Endothelial cell of umbilical vein (primary cell): ENCODE data around the gene ATP8B3.

Source experiments
- EZH2 ChIP-seq: IDR thresholded peaks from 2 replicates; pipeline ENCODE4 v1.6.1; 2012; ENCODE audit warnings: borderline replicate concordance, low read depth, mild to moderate bottlenecking, moderate library complexity, low read length, inconsistent platforms; ENCODE audit not compliant: severe bottlenecking
- FOS ChIP-seq: IDR thresholded peaks from 2 replicates; pipeline ENCODE4 v1.6.1; 2011; ENCODE audit warnings: mild to moderate bottlenecking, low read length, moderate library complexity, borderline replicate concordance; ENCODE audit not compliant: insufficient read depth
- GATA2 ChIP-seq: IDR thresholded peaks from 2 replicates; pipeline ENCODE4 v1.7.0; 2011; ENCODE audit warnings: low read depth, mild to moderate bottlenecking, moderate library complexity, mixed read lengths, low read length; ENCODE audit not compliant: insufficient read length, insufficient read depth
- JUN ChIP-seq: IDR thresholded peaks from 2 replicates; pipeline ENCODE4 v1.6.1; 2011; ENCODE audit warnings: borderline replicate concordance, low read depth; ENCODE audit not compliant: insufficient read length, insufficient read depth
- MYC ChIP-seq: IDR thresholded peaks from one replicate; pipeline ENCODE4 v1.6.1; 2011; ENCODE audit warnings: mild to moderate bottlenecking, low read depth, low read length
- POLR2A ChIP-seq: IDR thresholded peaks from 2 replicates; pipeline ENCODE4 v1.6.1; 2012; ENCODE audit warnings: low read depth, mild to moderate bottlenecking, control low read depth, low read length
- POLR2AphosphoS5 ChIP-seq: IDR thresholded peaks from 2 replicates; pipeline ENCODE4 v1.6.1; 2012; ENCODE audit warnings: low read depth, mild to moderate bottlenecking, control low read depth, low read length, moderate library complexity; ENCODE audit not compliant: insufficient read depth
- TF ChIP-seq, protein P1 (sequence below), 2 donors: IDR thresholded peaks; 1 replicate in 1 of 2; 2 replicates in 1 of 2; pipeline ENCODE4 v1.5.1; 2011; ENCODE audit warnings: low read length in 2 of 2, mild to moderate bottlenecking in 2 of 2, moderate library complexity in 2 of 2, control low read depth in 1 of 2, inconsistent platforms in 1 of 2, low read depth in 1 of 2; ENCODE audit not compliant: insufficient read depth in 1 of 2; ENCODE audit errors: extremely low read depth in 1 of 2
- TF ChIP-seq, protein P2 (sequence below): IDR thresholded peaks from 2 replicates; pipeline ENCODE4 v1.6.1; 2011; ENCODE audit not compliant: insufficient read depth, insufficient read length

DNA sequence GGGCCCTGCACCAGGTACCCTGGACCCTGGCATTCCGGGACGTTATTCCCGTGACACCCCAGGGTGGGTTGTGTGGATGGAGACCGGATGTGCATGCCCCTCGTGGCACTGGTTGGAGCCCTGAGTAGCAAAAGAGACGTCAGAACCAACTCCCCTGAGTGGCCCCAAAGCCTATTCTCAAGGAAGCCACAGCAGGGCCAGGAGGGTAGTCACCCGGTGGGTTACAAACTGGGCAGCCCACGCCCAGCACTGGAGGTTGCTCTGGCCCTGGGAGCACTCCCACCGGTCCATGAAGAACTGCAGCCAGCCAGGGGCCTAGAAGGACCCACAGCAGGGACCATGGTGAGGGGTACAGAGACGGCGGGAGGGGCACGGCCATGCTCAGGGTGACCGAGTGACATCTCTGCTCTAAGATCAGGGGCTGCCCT lies 43.8 kb upstream of the ATP8B3 start:
- TF ChIP-seq FOS (no peak), POLR2A (no peak), EZH2 (no peak), JUN (no peak), POLR2AphosphoS5 (no peak), MYC (no peak), GATA2 (no peak)
- TF ChIP-seq, protein P1, sequence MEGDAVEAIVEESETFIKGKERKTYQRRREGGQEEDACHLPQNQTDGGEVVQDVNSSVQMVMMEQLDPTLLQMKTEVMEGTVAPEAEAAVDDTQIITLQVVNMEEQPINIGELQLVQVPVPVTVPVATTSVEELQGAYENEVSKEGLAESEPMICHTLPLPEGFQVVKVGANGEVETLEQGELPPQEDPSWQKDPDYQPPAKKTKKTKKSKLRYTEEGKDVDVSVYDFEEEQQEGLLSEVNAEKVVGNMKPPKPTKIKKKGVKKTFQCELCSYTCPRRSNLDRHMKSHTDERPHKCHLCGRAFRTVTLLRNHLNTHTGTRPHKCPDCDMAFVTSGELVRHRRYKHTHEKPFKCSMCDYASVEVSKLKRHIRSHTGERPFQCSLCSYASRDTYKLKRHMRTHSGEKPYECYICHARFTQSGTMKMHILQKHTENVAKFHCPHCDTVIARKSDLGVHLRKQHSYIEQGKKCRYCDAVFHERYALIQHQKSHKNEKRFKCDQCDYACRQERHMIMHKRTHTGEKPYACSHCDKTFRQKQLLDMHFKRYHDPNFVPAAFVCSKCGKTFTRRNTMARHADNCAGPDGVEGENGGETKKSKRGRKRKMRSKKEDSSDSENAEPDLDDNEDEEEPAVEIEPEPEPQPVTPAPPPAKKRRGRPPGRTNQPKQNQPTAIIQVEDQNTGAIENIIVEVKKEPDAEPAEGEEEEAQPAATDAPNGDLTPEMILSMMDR (IDR thresholded peaks at IDR 0.05; ENCODE audit: extremely low read depth in 1 of 2, insufficient read depth in 1 of 2, low read depth in 1 of 2, low read length in 2 of 2): no peak
- TF ChIP-seq, protein P2, sequence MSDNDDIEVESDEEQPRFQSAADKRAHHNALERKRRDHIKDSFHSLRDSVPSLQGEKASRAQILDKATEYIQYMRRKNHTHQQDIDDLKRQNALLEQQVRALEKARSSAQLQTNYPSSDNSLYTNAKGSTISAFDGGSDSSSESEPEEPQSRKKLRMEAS: no peak
